Spleen (tissue), 7 donors: ENCODE measurements around the gene PRDX2.
A peak's percentile ranks its signal among the peaks of the same experiment; 100 is the strongest.

Experiments used
- POLR2A ChIP-seq, 3 donors: fragments of 450-650 bp; IDR thresholded peaks; one replicate each; pipeline ENCODE4 v1.5.1; 2017; ENCODE audit warnings: antibody characterized with exemption in 3 of 3, mild to moderate bottlenecking in 1 of 3
- POLR2AphosphoS5 ChIP-seq, 3 donors: sonication (generic); formaldehyde crosslinking; IDR thresholded peaks; one replicate each; pipeline ENCODE4 v1.5.1; 2017; ENCODE audit warnings: antibody characterized with exemption in 3 of 3
- TF ChIP-seq, protein P1 (sequence below), 11 experiments: fragments of 200-600 bp in 7 of 11; fragments of 450-650 bp in 4 of 11; sonication (generic) in 4 of 11; IDR thresholded peaks in 8 of 11; conservative IDR thresholded peaks in 3 of 11; 1 replicate in 7 of 11; 2 replicates in 4 of 11; pipeline versions ENCODE4 v1.4.0 to v1.8.0; 2016 to 2021; ENCODE audit warnings: antibody characterized with exemption in 11 of 11, inconsistent platforms in 4 of 11, mild to moderate bottlenecking in 1 of 11
- donor health status: DM: no; HTN: no; CAD: no; lungs with moderate emphysema.
- donor health status: DM: no; HTN: no; CAD: no.
- donor health status: DM: no; HTN: no; CAD: no.

DNA sequence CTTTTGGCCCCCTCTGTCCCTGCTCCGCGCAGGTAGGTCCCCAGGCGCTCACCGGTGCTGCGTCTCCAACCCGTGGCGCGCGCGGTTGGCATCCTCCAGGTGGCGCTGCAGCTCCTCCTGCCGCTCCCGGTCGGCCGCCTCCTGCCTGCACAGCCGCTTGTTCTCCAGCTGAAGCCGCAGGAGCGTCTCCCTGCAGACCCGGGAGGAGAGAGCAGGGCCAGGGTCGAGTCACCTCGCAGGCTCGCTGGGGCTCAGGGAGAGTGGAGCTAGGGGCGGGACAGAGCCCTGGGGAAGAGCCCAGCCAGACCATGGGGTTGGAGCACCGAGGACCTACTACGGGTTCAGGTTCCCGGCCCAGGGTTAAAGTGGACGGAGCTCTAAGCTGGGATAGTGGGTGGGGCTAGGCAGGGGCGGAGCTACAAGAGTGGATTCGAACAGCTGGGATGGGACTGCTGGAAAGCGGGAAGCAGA is 35.5 kb downstream of the PRDX2 start:
- TF ChIP-seq POLR2AphosphoS5 (IDR thresholded peaks at IDR 0.05) (peak; percentile 56 to 78 (median 75)), POLR2A (IDR thresholded peaks at IDR 0.05) (peak in 1 of 3 donors; percentile 3)
- TF ChIP-seq, protein P1, sequence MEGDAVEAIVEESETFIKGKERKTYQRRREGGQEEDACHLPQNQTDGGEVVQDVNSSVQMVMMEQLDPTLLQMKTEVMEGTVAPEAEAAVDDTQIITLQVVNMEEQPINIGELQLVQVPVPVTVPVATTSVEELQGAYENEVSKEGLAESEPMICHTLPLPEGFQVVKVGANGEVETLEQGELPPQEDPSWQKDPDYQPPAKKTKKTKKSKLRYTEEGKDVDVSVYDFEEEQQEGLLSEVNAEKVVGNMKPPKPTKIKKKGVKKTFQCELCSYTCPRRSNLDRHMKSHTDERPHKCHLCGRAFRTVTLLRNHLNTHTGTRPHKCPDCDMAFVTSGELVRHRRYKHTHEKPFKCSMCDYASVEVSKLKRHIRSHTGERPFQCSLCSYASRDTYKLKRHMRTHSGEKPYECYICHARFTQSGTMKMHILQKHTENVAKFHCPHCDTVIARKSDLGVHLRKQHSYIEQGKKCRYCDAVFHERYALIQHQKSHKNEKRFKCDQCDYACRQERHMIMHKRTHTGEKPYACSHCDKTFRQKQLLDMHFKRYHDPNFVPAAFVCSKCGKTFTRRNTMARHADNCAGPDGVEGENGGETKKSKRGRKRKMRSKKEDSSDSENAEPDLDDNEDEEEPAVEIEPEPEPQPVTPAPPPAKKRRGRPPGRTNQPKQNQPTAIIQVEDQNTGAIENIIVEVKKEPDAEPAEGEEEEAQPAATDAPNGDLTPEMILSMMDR (IDR thresholded peaks at IDR 0.05 in 8 of 11, conservative IDR thresholded peaks at IDR 0.05 in 3 of 11) = peak in 10 of 11 experiments; percentile 59 to 96 (median 84)
